GM21737 (cell line): ENCODE results near the gene CHRNA3.
"Not testable (repeated sequence)": the region's sequence is repeated elsewhere in the genome, so short reads cannot be mapped to it uniquely, and the experiment has no call there.

Experiments
- ATAC-seq: cut with Tn5 transposase; IDR thresholded peaks from one replicate; pipeline ENCODE4 v1.9.1; 2021; ENCODE audit warnings: mild to moderate bottlenecking, moderate library complexity; ENCODE audit not compliant: unreplicated experiment

The CHRNA3 gene

DNA sequence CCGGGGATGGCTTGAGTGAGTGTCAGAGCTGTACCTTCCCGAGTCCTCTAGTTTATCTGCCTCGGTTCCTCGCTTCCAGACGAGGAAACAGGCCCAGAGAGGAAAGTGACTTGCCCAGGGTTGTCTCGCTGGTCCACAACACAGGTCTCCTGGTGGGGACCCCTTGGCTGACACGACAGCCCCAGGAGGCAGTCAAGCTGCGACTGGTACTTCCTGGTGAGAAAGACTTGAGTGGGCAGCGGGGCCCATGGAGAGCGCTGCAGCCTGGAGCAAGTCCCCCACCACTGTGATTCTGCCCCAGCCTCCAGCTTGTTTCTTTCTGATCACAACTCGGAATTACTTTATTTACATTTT lies 56.1 kb downstream of the CHRNA3 start:
- ATAC-seq: no peak

DNA sequence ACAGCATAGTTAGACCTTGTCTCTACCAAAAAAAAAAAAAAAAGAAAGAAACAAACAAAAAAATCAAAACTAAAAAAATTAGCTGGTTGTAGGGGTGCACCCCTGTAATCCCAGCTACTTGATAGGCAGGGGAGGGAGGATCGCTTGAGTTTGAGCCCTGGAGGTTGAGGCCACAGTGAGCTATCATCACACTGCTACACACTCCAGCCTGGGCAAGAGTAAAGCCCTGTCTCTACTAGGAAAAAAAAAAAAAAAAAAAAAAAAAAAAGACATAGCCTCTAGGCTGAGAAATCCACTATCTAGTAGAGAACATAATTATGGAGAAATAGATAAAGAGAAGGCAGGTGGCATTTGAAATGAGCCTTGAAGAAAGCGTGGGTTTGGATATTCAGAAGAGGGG lies 57.7 kb downstream of the CHRNA3 start:
- ATAC-seq: no peak

DNA sequence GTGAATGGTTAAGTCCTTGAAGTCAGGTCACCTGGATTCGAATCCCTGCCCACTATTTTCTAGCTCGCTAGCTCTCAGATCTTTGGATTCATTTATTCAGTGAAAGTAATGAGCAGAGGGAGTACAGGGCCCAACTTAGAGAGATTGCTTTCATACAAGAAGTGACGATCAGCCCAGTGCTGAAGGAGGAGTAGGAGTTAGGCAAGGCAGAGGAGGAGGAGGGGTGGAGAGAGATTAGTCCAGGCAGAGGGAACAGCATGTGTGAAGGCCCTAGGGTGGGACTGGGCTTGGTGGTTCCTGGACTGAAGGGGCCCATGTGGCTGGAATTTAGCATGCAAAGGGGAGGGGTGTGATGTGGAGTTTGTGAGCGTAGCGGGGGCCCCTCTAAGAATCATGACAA lies 59.3 kb downstream of the CHRNA3 start:
- ATAC-seq: no peak

DNA sequence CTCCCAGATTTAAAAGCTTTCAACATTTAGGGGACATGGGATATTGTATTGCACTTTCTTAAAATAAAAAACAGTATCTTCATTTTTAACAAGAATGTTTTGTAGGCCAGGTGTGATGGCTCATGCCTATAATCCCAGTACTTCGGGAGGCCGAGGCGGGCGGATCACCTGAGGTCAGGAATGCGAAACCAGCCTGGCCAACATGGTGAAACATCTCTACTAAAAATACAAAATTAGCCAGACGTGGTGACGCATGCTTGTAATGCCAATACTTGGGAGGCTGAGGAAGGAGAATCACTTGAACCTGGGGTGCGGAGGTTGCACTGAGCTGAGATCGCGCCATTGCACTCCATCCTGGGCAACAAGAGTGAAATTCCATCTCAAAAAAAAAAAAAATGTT lies 60.6 kb downstream of the CHRNA3 start:
- ATAC-seq: not testable (repeated sequence)

DNA sequence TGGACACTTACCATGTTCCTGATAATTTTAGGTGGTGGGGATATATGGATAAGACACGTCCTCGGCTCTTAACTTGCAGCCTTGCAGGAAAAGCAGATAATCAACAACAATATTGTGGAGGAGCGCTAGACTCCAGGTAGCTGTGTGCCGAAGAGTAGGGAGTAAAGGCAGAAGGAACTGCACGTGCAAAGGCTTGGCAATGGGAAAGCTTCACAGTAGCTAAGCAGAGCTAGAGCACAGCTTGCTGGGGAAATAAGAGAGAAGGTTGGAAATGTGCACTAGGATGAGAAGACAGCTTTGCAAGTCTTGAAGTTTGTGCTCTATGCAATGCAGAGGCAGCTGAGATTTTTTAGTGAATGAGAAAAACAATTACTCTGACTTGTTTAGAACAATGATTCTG lies 68.2 kb downstream of the CHRNA3 start:
- no peak for ATAC-seq

DNA sequence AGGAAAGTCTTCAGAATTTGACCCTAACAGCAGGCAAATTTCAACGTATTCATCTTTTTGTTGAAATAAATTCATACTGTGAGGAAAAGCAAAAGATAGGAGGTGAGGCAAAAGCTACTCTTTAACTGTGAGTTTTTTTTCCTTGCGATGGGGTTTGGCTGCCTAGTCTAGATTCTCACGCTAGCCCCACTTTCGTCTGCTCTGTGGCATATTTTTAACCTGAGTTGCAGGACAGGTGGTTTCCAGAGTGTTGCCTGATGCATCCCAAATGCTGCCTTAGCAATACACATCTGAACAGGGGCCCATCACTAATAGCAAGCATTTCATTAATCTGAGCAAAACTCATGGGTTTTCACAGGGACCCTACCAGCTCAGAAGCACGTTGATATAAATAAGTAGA lies 68.9 kb downstream of the CHRNA3 start:
- no peak for ATAC-seq

DNA sequence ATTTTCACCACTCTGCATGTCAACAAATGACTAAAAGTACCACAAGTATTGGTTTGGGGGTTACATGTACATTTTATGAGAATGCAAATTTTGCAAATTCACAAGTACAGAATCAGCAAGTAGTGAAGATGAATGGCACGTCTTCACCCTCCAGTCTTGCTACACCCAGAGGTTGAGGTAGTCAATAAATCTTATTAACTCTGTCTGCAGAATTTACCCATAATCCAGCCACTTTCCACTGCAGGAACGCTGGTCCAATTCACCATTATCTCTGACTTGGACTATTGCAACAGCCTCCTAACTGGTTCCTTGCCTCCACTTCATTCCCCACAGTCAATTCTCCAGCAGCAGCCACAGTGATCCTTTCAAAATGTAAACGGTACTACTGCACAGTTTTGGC lies 70.0 kb downstream of the CHRNA3 start:
- ATAC-seq: no peak

DNA sequence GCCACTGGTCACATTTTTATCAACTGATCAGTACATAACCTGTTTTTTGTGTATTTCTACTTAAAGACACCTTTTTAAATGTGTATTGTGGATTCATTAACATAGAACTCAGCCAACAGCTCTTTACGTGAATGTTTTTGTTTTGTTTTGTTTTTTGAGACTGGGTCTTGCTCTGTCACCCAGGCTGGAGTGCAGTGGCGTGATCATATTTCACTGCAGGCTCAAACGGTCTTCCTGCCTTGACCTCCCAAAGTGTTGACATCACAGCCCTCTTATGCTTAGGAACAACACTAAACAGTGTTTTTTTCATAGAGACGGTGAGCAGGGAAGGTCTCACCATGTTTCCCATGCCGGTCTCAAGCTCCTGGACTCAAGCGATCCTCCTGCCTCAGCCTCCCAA lies 70.6 kb downstream of the CHRNA3 start:
- no peak for ATAC-seq
